HCT116 (cell line): ENCODE measurements around the gene PHACTR1. TPM values are rescaled to one million over a fixed set of nuclear protein-coding genes. Genes with fewer than 3 reads are reported as not detected.

Experiments used
- ATAC-seq: fragments of 200-7000 bp; cut with Tn5 transposase; 2 replicates; pipeline ENCODE4 v1.9.1; 2020; ENCODE audit warnings: mild to moderate bottlenecking, moderate library complexity
- BruUV-seq: library from RNA; stranded (reverse); fragments of 400-500 nt; replicated peaks from 2 replicates; lab custom pipeline; 2021; lab: Mats Ljungman, UMichigan
- CTCF ChIA-PET: fragments of 300-600 bp; sonication (Branson Sonifier 250); formaldehyde crosslinking; loops from one replicate; lab custom pipeline; 2021; ENCODE audit warnings: antibody characterized with exemption; lab: Charles Lee
- POLR2A ChIA-PET: fragments of 300-600, 350-600 bp; sonication (Branson Sonifier 250); formaldehyde crosslinking; loops from one replicate; lab custom pipeline; 2021; ENCODE audit warnings: antibody characterized with exemption; lab: Charles Lee
- RAD21 ChIA-PET, 2 experiments: fragments of 300-600 bp; sonication (Branson Sonifier 250); formaldehyde crosslinking; loops; one replicate each; lab custom pipeline; 2023; ENCODE audit warnings: low total read pairs in 2 of 2; ENCODE audit not compliant: uncharacterized antibody in 2 of 2, unreplicated experiment in 2 of 2, low non-redundant PET in 1 of 2; lab: Charles Lee
- DNase-seq: peaks from one replicate; pipeline ENCODE4 v3.0.0-alpha.2; 2010; ENCODE audit warnings: low read depth, low spot score
- H2AFZ ChIP-seq: fragments of 200-600 bp; shearing (Covaris generic), sonication (generic); 2 replicates; pipeline ENCODE4 v1.6.1; 2017; ENCODE audit warnings: low read depth, mixed run types, mixed read lengths, antibody characterized with exemption, low read length; ENCODE audit not compliant: poor library complexity, severe bottlenecking
- H3K27ac ChIP-seq: 2 replicates; pipeline ENCODE4 v1.5.1; 2012; ENCODE audit warnings: low read depth, low read length
- H3K27me3 ChIP-seq: fragments of 200-600 bp; sonication (generic); 2 replicates; pipeline ENCODE4 v1.6.1; 2016; ENCODE audit warnings: mixed run types, low read length, mixed read lengths; ENCODE audit not compliant: insufficient read depth
- H3K36me3 ChIP-seq, 2 experiments: fragments of 200-500 bp in 1 of 2; fragments of 200-600 bp in 1 of 2; sonication (Bioruptor generic) in 1 of 2; sonication (generic) in 1 of 2; 2 replicates each; pipeline versions ENCODE4 v1.5.1 to v1.6.1; 2014 to 2016; ENCODE audit warnings: low read length in 2 of 2, inconsistent platforms in 1 of 2, mixed read lengths in 1 of 2, mixed run types in 1 of 2; ENCODE audit not compliant: insufficient read depth in 2 of 2, control insufficient read depth in 1 of 2
- H3K4me1 ChIP-seq, 2 experiments: fragments of 200-600 bp in 1 of 2; sonication (generic) in 1 of 2; 2 replicates each; pipeline versions ENCODE4 v1.5.1 to v1.6.1; 2012 to 2017; ENCODE audit warnings: low read length in 2 of 2, inconsistent platforms in 1 of 2, mild to moderate bottlenecking in 1 of 2, mixed read lengths in 1 of 2, mixed run types in 1 of 2, moderate library complexity in 1 of 2; ENCODE audit not compliant: insufficient read depth in 2 of 2, control insufficient read depth in 1 of 2
- H3K4me2 ChIP-seq: fragments of 200-600 bp; sonication (generic); 2 replicates; pipeline ENCODE4 v1.6.1; 2017; ENCODE audit warnings: mixed run types, low read length, mixed read lengths
- H3K4me3 ChIP-seq, 2 experiments: fragments of 200-600 bp in 1 of 2; sonication (generic) in 1 of 2; replicated peaks in 1 of 2; 2 replicates each; pipeline ENCODE4 v1.5.1; 2011 to 2016; ENCODE audit warnings: low read length in 2 of 2, control low read depth in 1 of 2, low read depth in 1 of 2, mild to moderate bottlenecking in 1 of 2, mixed read lengths in 1 of 2, mixed run types in 1 of 2
- H3K79me2 ChIP-seq: fragments of 200-600 bp; sonication (generic); 2 replicates; pipeline ENCODE4 v1.6.1; 2017; ENCODE audit warnings: mild to moderate bottlenecking, mixed run types, low read length, moderate library complexity, mixed read lengths; ENCODE audit not compliant: insufficient read depth
- H3K9ac ChIP-seq: fragments of 200-600 bp; sonication (generic); 2 replicates; pipeline ENCODE4 v1.6.1; 2016; ENCODE audit warnings: low read length, mixed read lengths
- H3K9me2 ChIP-seq: fragments of 200-600 bp; sonication (generic), shearing (Covaris generic); 2 replicates; pipeline ENCODE4 v1.6.1; 2017; ENCODE audit warnings: mixed run types, mild to moderate bottlenecking, moderate library complexity; ENCODE audit not compliant: insufficient read depth
- H3K9me3 ChIP-seq, 2 experiments: fragments of 200-500 bp in 1 of 2; fragments of 200-600 bp in 1 of 2; sonication (Bioruptor generic) in 1 of 2; sonication (generic) in 1 of 2; 2 replicates each; pipeline ENCODE4 v1.6.1; 2014 to 2017; ENCODE audit warnings: low read length in 2 of 2, mixed read lengths in 2 of 2, inconsistent platforms in 1 of 2, low read depth in 1 of 2, mild to moderate bottlenecking in 1 of 2, mixed run types in 1 of 2, moderate library complexity in 1 of 2; ENCODE audit not compliant: control insufficient read depth in 1 of 2, insufficient read depth in 1 of 2
- H4K20me1 ChIP-seq: fragments of 200-600 bp; sonication (generic), shearing (Covaris generic); 2 replicates; pipeline ENCODE4 v1.6.1; 2017; ENCODE audit warnings: mixed run types, mild to moderate bottlenecking, moderate library complexity; ENCODE audit not compliant: insufficient read depth
- ELF1 ChIP-seq: IDR thresholded peaks from 2 replicates; pipeline ENCODE4 v1.6.1; 2012; ENCODE audit warnings: low read depth, borderline replicate concordance
- EZH2 ChIP-seq: fragments of 200-600 bp; sonication (generic); IDR thresholded peaks from 2 replicates; pipeline ENCODE4 v1.6.1; 2017; ENCODE audit warnings: antibody characterized with exemption, mixed run types
- POLR2A ChIP-seq: IDR thresholded peaks from 2 replicates; pipeline ENCODE4 v1.7.0; 2011; ENCODE audit warnings: borderline replicate concordance; ENCODE audit not compliant: insufficient read depth, insufficient read length; ENCODE audit errors: extremely low read depth
- TCF7L2 ChIP-seq: IDR thresholded peaks from 2 replicates; pipeline ENCODE4 v1.7.0; 2011; ENCODE audit warnings: borderline replicate concordance, inconsistent platforms; ENCODE audit not compliant: insufficient read depth, insufficient read length; ENCODE audit errors: extremely low read depth
- ZFX ChIP-seq: fragments of 450-650 bp; IDR thresholded peaks from 2 replicates; pipeline ENCODE4 v1.6.1; 2017
- ZNF274 ChIP-seq: fragments of 200-500 bp; sonication (Bioruptor generic); IDR thresholded peaks from 2 replicates; pipeline ENCODE4 v1.6.1; 2014; ENCODE audit warnings: mild to moderate bottlenecking, low read depth, low read length, inconsistent platforms
- intact Hi-C: fragments of 100-400 bp; cut with micrococcal nuclease; formaldehyde crosslinking; loops from 2 replicates; pipeline ENCODE4 v1.10.0; 2022
- total RNA-seq: library from RNA; stranded (reverse); gene quantifications from one replicate; pipeline ENCODE4 v1.2.1, GENCODE V29; 2021; ENCODE audit not compliant: unreplicated experiment
- TF ChIP-seq, protein P1 (sequence below): IDR thresholded peaks from 2 replicates; pipeline ENCODE4 v1.6.1; 2012

PHACTR1 gene
- total RNA-seq, 1 experiment from 2014 or later = 0.17 TPM

DNA sequence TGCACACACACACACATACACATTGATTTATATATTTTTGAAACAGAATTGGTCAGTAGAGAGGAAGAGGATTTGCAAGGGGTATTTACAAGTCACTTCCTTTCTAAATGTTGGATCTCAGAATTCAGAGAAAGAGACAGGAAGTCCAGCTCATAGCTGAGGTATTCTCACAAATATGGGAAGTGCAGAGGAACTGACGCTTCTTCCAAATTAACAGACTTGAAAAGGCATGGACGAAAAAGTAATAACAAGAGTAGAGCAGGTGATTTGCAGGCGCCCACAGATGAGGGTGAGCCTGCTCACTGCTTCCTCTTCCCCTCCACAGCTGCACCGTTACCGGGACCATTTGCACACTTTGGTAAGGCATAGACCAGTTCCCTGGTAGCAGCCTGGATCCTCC, 246.4 kb downstream of the PHACTR1 start:
- Histone ChIP-seq H4K20me1 (no peaks in the 10 kb centered on the region), H3K9me2 (no peaks in the 10 kb centered on the region), H3K79me2 (no peaks in the 10 kb centered on the region)
- ATAC-seq = no peak
- TF ChIP-seq, protein P1, sequence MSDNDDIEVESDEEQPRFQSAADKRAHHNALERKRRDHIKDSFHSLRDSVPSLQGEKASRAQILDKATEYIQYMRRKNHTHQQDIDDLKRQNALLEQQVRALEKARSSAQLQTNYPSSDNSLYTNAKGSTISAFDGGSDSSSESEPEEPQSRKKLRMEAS = no peak
- no peak for TF ChIP-seq EZH2
- no peak for TF ChIP-seq ZFX
- TF ChIP-seq ELF1 = no peak
- no peak for TF ChIP-seq TCF7L2
- TF ChIP-seq ZNF274 = no peak
- TF ChIP-seq, all 23 proteins: peak for 0
- BruUV-seq = no TSS peak
- H3K27ac ChIP-seq = no peak overlapping the region
- ChIA-PET CTCF (no interaction called here), RAD21 (no interaction called here), POLR2A (no interaction called here)
- no peaks in the 10 kb centered on the region for H3K36me3 ChIP-seq
- no peak overlapping the region for H2AFZ ChIP-seq
- no peak overlapping the region for H3K4me2 ChIP-seq
- H3K4me1 ChIP-seq = no peaks in the 10 kb centered on the region
- H3K27me3 ChIP-seq = peaks cover 73% of the 10 kb centered on the region
- intact Hi-C loops = no loop called here
- no peaks in the 10 kb centered on the region for H3K9me3 ChIP-seq
- H3K9ac ChIP-seq = no peak overlapping the region
- DNase-seq = no peak
- H3K4me3 ChIP-seq = no peak overlapping the region

DNA sequence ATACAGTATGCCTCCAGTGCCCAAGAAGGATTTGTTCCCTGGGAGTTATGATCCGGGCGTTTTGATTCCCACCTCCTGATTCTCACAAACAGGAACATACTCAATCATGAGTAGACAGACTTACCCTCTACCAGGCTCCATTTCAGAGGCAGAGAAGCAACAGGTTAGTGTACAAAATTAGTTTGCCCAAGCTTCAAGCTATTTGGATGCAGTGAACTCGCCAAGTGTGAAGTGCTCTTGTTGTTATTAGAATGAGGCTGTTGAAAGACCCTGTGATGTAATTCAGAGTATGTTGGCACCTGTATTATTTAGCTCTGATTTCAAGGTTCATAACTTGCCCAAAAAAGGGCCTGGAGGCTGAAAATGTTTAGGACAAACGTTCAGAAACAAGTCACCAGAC, 247.0 kb downstream of the PHACTR1 start:
- POLR2A ChIA-PET = no interaction called here
- CTCF ChIA-PET = no interaction called here
- H2AFZ ChIP-seq = no peak overlapping the region

More for the DNA sequence above, 247.0 kb downstream of the PHACTR1 start:
- Histone ChIP-seq H3K4me1 (no peaks in the 10 kb centered on the region), H3K4me2 (no peak overlapping the region), H4K20me1 (no peaks in the 10 kb centered on the region), H3K27ac (no peak overlapping the region), H3K79me2 (no peaks in the 10 kb centered on the region), H3K36me3 (no peaks in the 10 kb centered on the region), H3K27me3 (peaks cover 73% of the 10 kb centered on the region)
- intact Hi-C loops = no loop called here
- no TSS peak for BruUV-seq
- ATAC-seq (no peak), DNase-seq (no peak)
- TF ChIP-seq POLR2A (no peak), TCF7L2 (no peak)
- TF ChIP-seq, all 23 proteins: peak for 0
- RAD21 ChIA-PET = no interaction called here
- Histone ChIP-seq H3K9ac (no peak overlapping the region), H3K4me3 (no peak overlapping the region), H3K9me2 (no peaks in the 10 kb centered on the region), H3K9me3 (no peaks in the 10 kb centered on the region)
